Neural cell (in vitro differentiated cells): Measurements from ENCODE around the gene FLII. TPM values are rescaled to one million over a fixed set of nuclear protein-coding genes. Genes with fewer than 3 reads are reported as not detected.
A peak's percentile ranks its signal among the peaks of the same experiment; 100 is the strongest.
"Not testable (repeated sequence)": the region's sequence is repeated elsewhere in the genome, so short reads cannot be mapped to it uniquely, and the experiment has no call there.

Experiments
- H2AFZ ChIP-seq: fragments of 200-600, 300-800 bp; sonication (generic), shearing (Covaris generic); 2 replicates; pipeline ENCODE4 v1.6.0; 2014; ENCODE audit warnings: low read depth, mild to moderate bottlenecking, antibody characterized with exemption, low read length, moderate library complexity
- H3F3A ChIP-seq: fragments of 200-600 bp; shearing (Covaris generic); 2 replicates; pipeline ENCODE4 v1.6.1; 2016; ENCODE audit warnings: mild to moderate bottlenecking, moderate library complexity, mixed read lengths, antibody characterized with exemption, low read length; ENCODE audit not compliant: insufficient read depth, poor library complexity, severe bottlenecking
- H3K27ac ChIP-seq: fragments of 200-600, 300-800 bp; sonication (generic), shearing (Covaris generic); 2 replicates; pipeline ENCODE4 v1.5.1; 2014; ENCODE audit warnings: mild to moderate bottlenecking, low read length, moderate library complexity
- H3K27me3 ChIP-seq: fragments of 300-800, 200-600 bp; sonication (generic), shearing (Covaris generic); 2 replicates; pipeline ENCODE4 v1.6.0; 2014; ENCODE audit warnings: mild to moderate bottlenecking, low read depth, low read length, moderate library complexity; ENCODE audit not compliant: insufficient read depth
- H3K36me3 ChIP-seq: fragments of 300-800, 200-600 bp; sonication (generic), shearing (Covaris generic); 2 replicates; pipeline ENCODE4 v1.5.1; 2014; ENCODE audit warnings: mild to moderate bottlenecking, antibody characterized with exemption, low read length, moderate library complexity; ENCODE audit not compliant: insufficient read depth
- H3K4me2 ChIP-seq: fragments of 300-800, 200-600 bp; sonication (generic), shearing (Covaris generic); 2 replicates; pipeline ENCODE4 v1.6.0; 2014; ENCODE audit warnings: mild to moderate bottlenecking, low read length
- H3K4me3 ChIP-seq: fragments of 300-800, 200-600 bp; sonication (generic), shearing (Covaris generic); 2 replicates; pipeline ENCODE4 v1.5.1; 2014; ENCODE audit warnings: mild to moderate bottlenecking, low read length, moderate library complexity
- H3K79me2 ChIP-seq: fragments of 200-600 bp; shearing (Covaris generic); replicated peaks from 2 replicates; pipeline ENCODE4 v1.6.0; 2014; ENCODE audit warnings: mild to moderate bottlenecking, low read length, moderate library complexity; ENCODE audit not compliant: insufficient read depth
- H3K9ac ChIP-seq: fragments of 300-800, 200-600 bp; sonication (generic), shearing (Covaris generic); 2 replicates; pipeline ENCODE4 v1.6.1; 2016; ENCODE audit warnings: mild to moderate bottlenecking, low read length, mixed read lengths
- H3K9me2 ChIP-seq: fragments of 200-600 bp; shearing (Covaris generic); 2 replicates; pipeline ENCODE4 v1.6.1; 2016; ENCODE audit warnings: mild to moderate bottlenecking, low read length, mixed read lengths; ENCODE audit not compliant: insufficient read depth
- H3K9me3 ChIP-seq: fragments of 200-600, 300-800 bp; sonication (generic), shearing (Covaris generic); 2 replicates; pipeline ENCODE4 v1.6.1; 2016; ENCODE audit warnings: mild to moderate bottlenecking, mixed run types, low read length, moderate library complexity, mixed read lengths
- H4K20me1 ChIP-seq: fragments of 200-600 bp; shearing (Covaris generic); 2 replicates; pipeline ENCODE4 v1.6.1; 2016; ENCODE audit warnings: mild to moderate bottlenecking, mixed run types; ENCODE audit not compliant: insufficient read depth
- EP300 ChIP-seq: fragments of 450-650 bp; conservative IDR thresholded peaks from 2 replicates; pipeline ENCODE4 v1.6.1; 2014; ENCODE audit warnings: antibody characterized with exemption, mild to moderate bottlenecking, moderate library complexity; ENCODE audit not compliant: poor library complexity, severe bottlenecking
- EZH2 ChIP-seq: fragments of 200-600, 300-800 bp; shearing (Covaris generic), sonication (generic); IDR thresholded peaks from 2 replicates; pipeline ENCODE4 v1.6.1; 2014; ENCODE audit warnings: antibody characterized with exemption, low read length, borderline replicate concordance, mild to moderate bottlenecking; ENCODE audit not compliant: insufficient read depth, poor library complexity, severe bottlenecking
- MXI1 ChIP-seq: fragments of 450-650 bp; conservative IDR thresholded peaks from 2 replicates; pipeline ENCODE4 v1.6.1; 2014; ENCODE audit warnings: antibody characterized with exemption, mild to moderate bottlenecking; ENCODE audit not compliant: poor library complexity, severe bottlenecking
- POLR2AphosphoS5 ChIP-seq: IDR thresholded peaks from 2 replicates; pipeline ENCODE4 v1.6.1; 2012
- RAD21 ChIP-seq: fragments of 450-650 bp; conservative IDR thresholded peaks from 2 replicates; pipeline ENCODE4 v1.6.1; 2014; ENCODE audit warnings: antibody characterized with exemption, mild to moderate bottlenecking, moderate library complexity
- REST ChIP-seq: IDR thresholded peaks from 2 replicates; pipeline ENCODE4 v1.6.1; 2012; ENCODE audit warnings: borderline replicate concordance
- SMC3 ChIP-seq: fragments of 450-650 bp; conservative IDR thresholded peaks from 2 replicates; pipeline ENCODE4 v1.6.1; 2014; ENCODE audit warnings: antibody characterized with exemption, mild to moderate bottlenecking, moderate library complexity; ENCODE audit not compliant: poor library complexity
- TAF1 ChIP-seq: IDR thresholded peaks from 2 replicates; pipeline ENCODE4 v1.6.1; 2012; ENCODE audit warnings: low read depth
- polyA minus RNA-seq: library from RNA; depleted of rRNA, polyadenylated mRNA; stranded (reverse); fragments of >200 nt; gene quantifications from 2 replicates; pipeline ENCODE4 v1.2.3, GENCODE V29; 2014
- polyA plus RNA-seq: library from polyadenylated mRNA; depleted of rRNA; stranded (reverse); fragments of >200 nt; gene quantifications from 2 replicates; pipeline ENCODE4 v1.2.3, GENCODE V29; 2014
- TF ChIP-seq, protein P1 (sequence below): fragments of 450-650 bp; IDR thresholded peaks from 2 replicates; pipeline ENCODE4 v1.5.1; 2014; ENCODE audit warnings: antibody characterized with exemption, mild to moderate bottlenecking, moderate library complexity; ENCODE audit not compliant: poor library complexity, severe bottlenecking

FLII gene
- polyA plus RNA-seq = 93.0 and 120 TPM in 2 replicates
- polyA minus RNA-seq = 67.7 and 89.8 TPM in 2 replicates

DNA sequence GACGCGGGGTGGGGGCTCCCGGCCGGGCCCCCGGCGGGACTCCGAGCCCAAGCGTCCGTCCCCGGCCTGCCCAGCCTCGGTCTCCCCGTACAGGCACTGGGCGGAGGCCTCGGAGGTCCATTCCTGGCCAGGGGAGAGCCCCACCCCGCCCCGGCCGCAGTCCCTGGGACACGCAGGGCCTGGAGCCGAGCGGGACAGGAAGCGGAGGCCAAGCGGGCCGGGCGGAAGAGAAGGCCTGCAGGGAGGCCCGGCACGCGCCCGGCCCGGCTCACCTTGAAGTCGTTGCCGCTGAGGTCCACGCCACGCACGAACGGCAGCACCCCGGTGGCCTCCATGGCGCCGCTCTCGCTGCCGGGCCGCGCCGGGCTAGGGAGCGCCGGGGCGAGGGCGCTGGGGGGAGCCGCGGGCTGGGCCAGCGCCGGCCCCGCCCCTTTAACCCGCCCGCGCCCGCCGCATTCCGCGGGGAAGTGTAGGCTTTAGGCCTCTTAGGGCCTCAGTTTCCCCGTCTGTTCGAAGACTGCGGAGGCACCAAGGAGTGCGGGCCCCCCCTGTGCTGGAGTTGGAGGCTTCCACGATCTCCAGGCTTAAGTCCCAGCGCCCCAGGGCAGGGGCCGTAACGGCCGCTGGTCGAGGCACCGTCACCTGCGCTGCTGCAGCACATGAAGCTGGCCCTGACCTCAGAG, at the start of gene FLII:
TSS of gene FLII (minus strand) at position 383 of the 683 bp plus-strand sequence. CDS start at position 335, 48 bp downstream.
- TF ChIP-seq EZH2 = no peak
- peak; percentile 89 for TF ChIP-seq MXI1
- peak; percentile 74 for TF ChIP-seq POLR2AphosphoS5
- TF ChIP-seq SMC3 = peak; percentile 22
- TF ChIP-seq EP300 = peak; percentile 22
- TF ChIP-seq, protein P1, sequence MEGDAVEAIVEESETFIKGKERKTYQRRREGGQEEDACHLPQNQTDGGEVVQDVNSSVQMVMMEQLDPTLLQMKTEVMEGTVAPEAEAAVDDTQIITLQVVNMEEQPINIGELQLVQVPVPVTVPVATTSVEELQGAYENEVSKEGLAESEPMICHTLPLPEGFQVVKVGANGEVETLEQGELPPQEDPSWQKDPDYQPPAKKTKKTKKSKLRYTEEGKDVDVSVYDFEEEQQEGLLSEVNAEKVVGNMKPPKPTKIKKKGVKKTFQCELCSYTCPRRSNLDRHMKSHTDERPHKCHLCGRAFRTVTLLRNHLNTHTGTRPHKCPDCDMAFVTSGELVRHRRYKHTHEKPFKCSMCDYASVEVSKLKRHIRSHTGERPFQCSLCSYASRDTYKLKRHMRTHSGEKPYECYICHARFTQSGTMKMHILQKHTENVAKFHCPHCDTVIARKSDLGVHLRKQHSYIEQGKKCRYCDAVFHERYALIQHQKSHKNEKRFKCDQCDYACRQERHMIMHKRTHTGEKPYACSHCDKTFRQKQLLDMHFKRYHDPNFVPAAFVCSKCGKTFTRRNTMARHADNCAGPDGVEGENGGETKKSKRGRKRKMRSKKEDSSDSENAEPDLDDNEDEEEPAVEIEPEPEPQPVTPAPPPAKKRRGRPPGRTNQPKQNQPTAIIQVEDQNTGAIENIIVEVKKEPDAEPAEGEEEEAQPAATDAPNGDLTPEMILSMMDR = no peak
- TF ChIP-seq TAF1 = no peak
- peak; percentile 16 for TF ChIP-seq RAD21
- TF ChIP-seq REST = no peak
- Histone ChIP-seq H3K27me3 (no peaks in the 10 kb centered on the region), H3K9me3 (no peaks in the 10 kb centered on the region), H3F3A (no peaks in the 10 kb centered on the region), H3K79me2 (peaks cover 31% of the 10 kb centered on the region), H2AFZ (peak within 1 kb of the TSS; percentile 27), H3K36me3 (no peaks in the 10 kb centered on the region), H3K9ac (peak within 1 kb of the TSS; percentile 89), H3K27ac (peak within 1 kb of the TSS; percentile 67), H3K4me2 (peak within 1 kb of the TSS; percentile 63), H3K4me3 (peak within 1 kb of the TSS; percentile 98), H3K9me2 (no peaks in the 10 kb centered on the region), H4K20me1 (no peaks in the 10 kb centered on the region)

- not testable (repeated sequence) for H3K36me3 ChIP-seq
Observed at GRCh38 chr17:18303206-18303605, 44.7 kb upstream of the FLII start.

More at GRCh38 chr17:18303206-18303605, 44.7 kb upstream of the FLII start:
- H3K27me3 ChIP-seq, H3K4me3 ChIP-seq, H3K27ac ChIP-seq, H3K9me3 ChIP-seq, H4K20me1 ChIP-seq, H3K9ac ChIP-seq, H3F3A ChIP-seq, H3K79me2 ChIP-seq, H2AFZ ChIP-seq, H3K4me2 ChIP-seq, H3K9me2 ChIP-seq: not testable (repeated sequence)
